Measurements from ENCODE around the gene KRT1. TPM values are rescaled to one million over a fixed set of nuclear protein-coding genes. Genes with fewer than 3 reads are reported as not detected.

KRT1 gene
- total and polyA plus RNA-seq, 10 of the 15 experiments (the other 5 are each of a cell fraction or from before 2014, with no cell fraction given): not detected

GRCh38 chr12:52631676-52632459, 48.3 kb downstream of the KRT1 start:
- Histone ChIP-seq H3K4me1 (ENCODE audit: control insufficient read depth, insufficient read depth, low read length) (no peaks in the 10 kb centered on the region), H3K4me3 (no peak overlapping the region), H2AFZ (ENCODE audit: control insufficient read depth, low read depth, low read length) (no peak overlapping the region), H3K79me2 (ENCODE audit: control insufficient read depth, insufficient read depth, low read length) (no peaks in the 10 kb centered on the region), H3K9me3 (replicated peaks; ENCODE audit: control insufficient read depth, insufficient read depth, low read length) (no peaks in the 10 kb centered on the region), H3K9ac (ENCODE audit: control insufficient read depth, insufficient read depth, low read length) (no peak overlapping the region), H3K36me3 (ENCODE audit: control insufficient read depth in 2 of 2, insufficient read depth in 2 of 2, low read length in 1 of 2) (no peaks in the 10 kb centered on the region), H3K4me2 (ENCODE audit: control insufficient read depth, insufficient read depth) (no peak overlapping the region), H3K27ac (ENCODE audit: control insufficient read depth, insufficient read depth) (no peak overlapping the region), H3K27me3 (replicated peaks in 1 of 2; ENCODE audit: control insufficient read depth in 2 of 2, insufficient read depth in 2 of 2, low read length in 1 of 2) (peaks cover 0 to 4% of the 10 kb centered on the region in 2 experiments; a peak in 2 of 4 replicates), H4K20me1 (ENCODE audit: control insufficient read depth, insufficient read depth) (no peaks in the 10 kb centered on the region)
- ChIA-PET CTCF (no interaction called here), POLR2A (no interaction called here), SMC1A (ENCODE audit: uncharacterized antibody, unreplicated experiment) (no interaction called here), RAD21 (ENCODE audit: unreplicated experiment) (no interaction called here)
- no peak for DNase-seq (ENCODE audit: low read depth, low spot score)
- in situ Hi-C loops (cut with MboI) (no loop called here), intact Hi-C loops (cut with micrococcal nuclease; ENCODE audit: unreplicated experiment) (no loop called here)
- ATAC-seq: no peak
- BruUV-seq (replicated peaks): no TSS peak
- FAIRE-seq: no peak
- TF ChIP-seq PAX8 (IDR thresholded peaks at IDR 0.05) (no peak), HSF1 (IDR thresholded peaks at IDR 0.05; ENCODE audit: low read depth, low read length) (no peak), FOXK2 (IDR thresholded peaks at IDR 0.05) (no peak), EP300 (IDR thresholded peaks at IDR 0.05; ENCODE audit: borderline replicate concordance in 1 of 2, control insufficient read depth in 1 of 2, low read depth in 2 of 2, low read length in 2 of 2) (no peak), TBL1XR1 (IDR thresholded peaks at IDR 0.05; ENCODE audit: low read depth, low read length) (no peak), SIX5 (IDR thresholded peaks at IDR 0.05; ENCODE audit: low read depth, low read length, severe bottlenecking) (no peak), SREBF1 (IDR thresholded peaks at IDR 0.05; ENCODE audit: low read length) (no peak), CREM (IDR thresholded peaks at IDR 0.05; ENCODE audit: low read depth) (no peak), IKZF2 (IDR thresholded peaks at IDR 0.05) (no peak), NR2C2 (IDR thresholded peaks at IDR 0.05; ENCODE audit: borderline replicate concordance, control insufficient read depth, insufficient read length, low read depth) (no peak), MAX (IDR thresholded peaks at IDR 0.05; ENCODE audit: low read depth, low read length) (no peak), YY1 (IDR thresholded peaks at IDR 0.05; ENCODE audit: low read depth, low read length) (no peak)
- 6% methylated on average over 6 of the region's 6 CpGs for WGBS (ENCODE audit: insufficient coverage, insufficient replicate concordance, low lambda C conversion rate, missing lambda C conversion rate)

All from GM12878 (cell line).